MM.1S (cell line): ENCODE data around the gene SSNA1.

ENCODE experiments used
- DNase-seq: peaks from one replicate; pipeline ENCODE4 v3.0.0-alpha.2; 2015
- H2AFZ ChIP-seq: fragments of 300-600 bp; sonication (generic); 2 replicates; pipeline ENCODE4 v1.6.0; 2016; ENCODE audit warnings: antibody characterized with exemption, low read length
- H3F3A ChIP-seq: fragments of 300-600 bp; sonication (generic); 2 replicates; pipeline ENCODE4 v1.6.1; 2016; ENCODE audit warnings: mild to moderate bottlenecking, antibody characterized with exemption, low read length, moderate library complexity, mixed read lengths; ENCODE audit not compliant: insufficient read depth
- H3K27ac ChIP-seq: fragments of 300-600 bp; sonication (generic); 2 replicates; pipeline ENCODE4 v1.5.1; 2016; ENCODE audit warnings: mild to moderate bottlenecking, low read length
- H3K27me3 ChIP-seq: fragments of 300-600 bp; sonication (generic); replicated peaks from 2 replicates; pipeline ENCODE4 v1.6.0; 2016; ENCODE audit warnings: low read length; ENCODE audit not compliant: insufficient read depth
- H3K36me3 ChIP-seq: fragments of 300-600 bp; sonication (generic); replicated peaks from 2 replicates; pipeline ENCODE4 v1.6.1; 2016; ENCODE audit warnings: mild to moderate bottlenecking, low read length, mixed read lengths; ENCODE audit not compliant: insufficient read depth
- H3K4me1 ChIP-seq: fragments of 300-600 bp; sonication (generic); 2 replicates; pipeline ENCODE4 v1.6.1; 2016; ENCODE audit warnings: low read length, mixed read lengths
- H3K4me2 ChIP-seq: fragments of 300-600 bp; sonication (generic); 2 replicates; pipeline ENCODE4 v1.6.0; 2016; ENCODE audit warnings: low read depth, low read length
- H3K4me3 ChIP-seq: fragments of 300-600 bp; sonication (generic); 2 replicates; pipeline ENCODE4 v1.5.1; 2016; ENCODE audit warnings: low read length, mixed read lengths
- H3K79me2 ChIP-seq: fragments of 300-600 bp; sonication (generic); 2 replicates; pipeline ENCODE4 v1.6.1; 2016; ENCODE audit warnings: mixed run types, low read length, mixed read lengths
- H3K9ac ChIP-seq: fragments of 300-600 bp; sonication (generic); 2 replicates; pipeline ENCODE4 v1.6.1; 2016; ENCODE audit warnings: low read length, mixed read lengths
- H3K9me2 ChIP-seq: fragments of 300-600 bp; sonication (generic); replicated peaks from 2 replicates; pipeline ENCODE4 v1.6.1; 2016; ENCODE audit warnings: mild to moderate bottlenecking, low read length, mixed read lengths; ENCODE audit not compliant: insufficient read depth
- H3K9me3 ChIP-seq: fragments of 300-600 bp; sonication (generic); replicated peaks from 2 replicates; pipeline ENCODE4 v1.6.1; 2016; ENCODE audit warnings: mild to moderate bottlenecking, low read length, mixed read lengths; ENCODE audit not compliant: insufficient read depth
- H4K20me1 ChIP-seq: fragments of 300-600 bp; sonication (generic); 2 replicates; pipeline ENCODE4 v1.6.1; 2016; ENCODE audit warnings: mild to moderate bottlenecking, low read length, moderate library complexity, mixed read lengths; ENCODE audit not compliant: insufficient read depth
- EZH2 ChIP-seq: fragments of 300-600 bp; sonication (generic); optimal IDR thresholded peaks from 2 replicates; pipeline ENCODE3; 2017; ENCODE audit warnings: low read depth, mild to moderate bottlenecking, antibody characterized with exemption, low read length, mixed read lengths
- EZH2phosphoT487 ChIP-seq: fragments of 300-600 bp; sonication (generic); IDR thresholded peaks from 2 replicates; pipeline ENCODE4 v1.6.1; 2018; ENCODE audit warnings: antibody characterized with exemption, low read length
- TF ChIP-seq, protein P1 (sequence below): fragments of 300-600 bp; sonication (generic); IDR thresholded peaks from 2 replicates; pipeline ENCODE4 v1.5.1; 2016; ENCODE audit warnings: antibody characterized with exemption, low read length, mixed read lengths

SSNA1 gene

DNA sequence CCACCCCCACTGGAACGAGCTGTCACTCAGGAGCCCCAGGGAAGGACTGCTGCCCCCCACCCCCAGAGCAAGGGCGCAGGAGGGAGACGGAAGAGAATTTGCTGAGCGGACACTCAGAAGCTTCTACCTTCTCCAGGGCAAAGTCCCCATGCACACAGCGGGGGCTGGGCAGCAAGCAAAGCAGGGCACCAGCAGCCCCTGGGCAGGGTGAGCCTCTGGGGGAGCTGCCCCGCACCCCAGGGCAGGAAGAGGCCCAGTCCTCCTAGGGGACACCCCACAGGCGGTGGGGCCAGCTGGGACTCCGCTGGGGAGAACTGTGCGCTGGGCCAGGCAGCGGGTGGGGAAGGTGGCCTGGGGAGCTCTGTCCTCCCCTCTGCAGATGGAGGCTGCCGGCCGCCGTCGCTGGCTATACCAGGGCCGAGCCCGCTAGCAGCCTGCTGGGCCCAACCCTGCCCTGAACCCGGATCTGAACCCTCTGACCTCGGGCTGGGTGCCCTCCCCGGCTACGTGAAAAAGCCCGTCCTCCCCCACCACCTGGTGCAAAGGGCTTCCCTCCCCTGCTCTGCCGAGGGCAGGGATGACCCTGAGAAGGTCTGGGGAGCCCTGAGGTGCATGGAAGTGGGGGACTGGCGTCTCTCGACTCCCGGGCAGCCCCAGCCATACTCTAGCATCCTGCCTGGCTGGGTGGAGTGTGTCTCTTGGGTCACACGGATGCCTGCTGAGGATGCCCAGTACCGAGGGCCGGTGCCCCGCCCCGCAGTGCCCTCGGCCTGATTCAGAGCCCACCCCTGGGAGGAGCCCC is 41.6 kb downstream of the SSNA1 start:
- Histone ChIP-seq H3K4me3 (no peak overlapping the region), H3K4me2 (no peak overlapping the region), H3K4me1 (no peaks in the 10 kb centered on the region), H2AFZ (no peak overlapping the region), H3K79me2 (no peaks in the 10 kb centered on the region), H3F3A (no peaks in the 10 kb centered on the region), H3K9ac (no peak overlapping the region), H3K27ac (no peak overlapping the region), H3K9me2 (no peaks in the 10 kb centered on the region), H3K36me3 (no peaks in the 10 kb centered on the region), H3K27me3 (peaks cover 67% of the 10 kb centered on the region), H4K20me1 (no peaks in the 10 kb centered on the region), H3K9me3 (no peaks in the 10 kb centered on the region)
- DNase-seq = no peak
- TF ChIP-seq, protein P1, sequence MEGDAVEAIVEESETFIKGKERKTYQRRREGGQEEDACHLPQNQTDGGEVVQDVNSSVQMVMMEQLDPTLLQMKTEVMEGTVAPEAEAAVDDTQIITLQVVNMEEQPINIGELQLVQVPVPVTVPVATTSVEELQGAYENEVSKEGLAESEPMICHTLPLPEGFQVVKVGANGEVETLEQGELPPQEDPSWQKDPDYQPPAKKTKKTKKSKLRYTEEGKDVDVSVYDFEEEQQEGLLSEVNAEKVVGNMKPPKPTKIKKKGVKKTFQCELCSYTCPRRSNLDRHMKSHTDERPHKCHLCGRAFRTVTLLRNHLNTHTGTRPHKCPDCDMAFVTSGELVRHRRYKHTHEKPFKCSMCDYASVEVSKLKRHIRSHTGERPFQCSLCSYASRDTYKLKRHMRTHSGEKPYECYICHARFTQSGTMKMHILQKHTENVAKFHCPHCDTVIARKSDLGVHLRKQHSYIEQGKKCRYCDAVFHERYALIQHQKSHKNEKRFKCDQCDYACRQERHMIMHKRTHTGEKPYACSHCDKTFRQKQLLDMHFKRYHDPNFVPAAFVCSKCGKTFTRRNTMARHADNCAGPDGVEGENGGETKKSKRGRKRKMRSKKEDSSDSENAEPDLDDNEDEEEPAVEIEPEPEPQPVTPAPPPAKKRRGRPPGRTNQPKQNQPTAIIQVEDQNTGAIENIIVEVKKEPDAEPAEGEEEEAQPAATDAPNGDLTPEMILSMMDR = no peak
- no peak for TF ChIP-seq EZH2
- no peak for TF ChIP-seq EZH2phosphoT487

DNA sequence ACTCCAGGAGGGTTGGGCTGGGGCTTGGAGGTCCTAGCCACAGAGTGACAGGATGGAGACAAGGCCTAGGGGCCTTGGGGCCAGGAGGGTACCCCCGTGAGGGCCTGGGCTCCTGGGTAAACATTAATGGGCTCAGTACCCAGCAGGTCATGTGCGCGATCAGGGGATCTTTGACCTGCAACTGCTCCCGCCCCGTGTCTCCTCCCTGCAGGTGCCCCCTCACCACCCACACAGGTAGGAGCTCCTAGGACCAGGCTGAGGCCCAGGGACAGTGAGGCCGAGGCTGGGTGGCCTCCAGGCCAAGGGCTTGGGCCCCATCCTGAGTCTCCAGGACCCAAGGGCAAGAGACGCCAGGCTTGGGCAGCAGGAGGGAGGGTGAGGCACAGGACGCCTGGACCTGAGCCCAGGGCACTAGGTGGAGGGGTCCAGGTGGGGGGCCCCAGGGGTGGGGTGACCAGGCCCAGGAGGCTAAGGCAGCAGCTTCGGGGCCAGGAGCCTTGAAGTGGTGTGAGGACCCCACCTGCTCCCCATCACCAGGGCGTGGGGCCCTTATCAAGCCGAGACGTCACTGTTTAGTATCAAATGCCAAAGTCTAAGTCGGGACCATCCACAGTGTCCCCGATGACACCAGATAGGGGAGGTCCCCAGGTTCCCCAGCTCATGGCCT is 42.4 kb downstream of the SSNA1 start, which contains the start of gene SLC34A3:
Gene SLC34A3 (plus strand): TSS at position 197 of the 667 bp plus-strand sequence. CDS start 802 bp downstream, outside the sequence.
- TF ChIP-seq EZH2 (no peak), EZH2phosphoT487 (no peak)
- TF ChIP-seq, protein P1 = no peak

DNA sequence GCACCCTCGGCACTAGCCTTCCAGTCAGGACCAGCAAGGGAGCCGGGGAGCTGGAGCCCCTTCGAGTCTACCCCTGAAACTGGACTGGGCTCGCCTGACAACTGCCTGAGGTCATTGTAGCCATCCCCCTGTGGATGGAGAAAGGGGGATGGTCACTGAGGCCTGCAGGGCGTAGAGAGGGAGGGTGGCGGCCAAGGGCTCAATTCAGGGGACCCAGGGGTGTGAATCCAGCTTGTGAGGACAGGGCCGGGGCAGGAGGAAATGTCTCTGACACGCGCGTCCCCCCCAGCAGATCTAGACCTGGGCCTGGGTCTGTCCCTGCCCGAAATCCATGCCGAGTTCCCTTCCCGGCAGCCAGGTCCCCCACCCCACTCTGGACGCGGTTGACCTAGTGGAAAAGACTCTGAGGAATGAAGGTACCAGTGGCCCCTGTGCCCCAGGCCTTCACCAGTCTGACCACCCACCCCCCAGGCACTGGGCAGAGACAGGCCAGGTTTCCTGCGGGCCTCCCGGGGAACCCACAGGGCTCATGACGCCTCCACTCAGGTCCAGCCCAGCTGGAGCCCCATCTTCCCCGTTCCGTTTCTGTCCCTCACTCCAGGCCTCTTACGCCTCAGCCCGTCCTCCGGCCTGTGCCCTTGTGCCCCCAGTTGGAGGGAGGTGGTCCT is 43.0 kb downstream of the SSNA1 start:
- Histone ChIP-seq H3K9me3 (no peaks in the 10 kb centered on the region), H3K9ac (no peak overlapping the region), H3K4me2 (no peak overlapping the region), H3K4me3 (no peak overlapping the region), H3K79me2 (no peaks in the 10 kb centered on the region), H3K9me2 (no peaks in the 10 kb centered on the region), H4K20me1 (no peaks in the 10 kb centered on the region), H3K4me1 (0 out of 2 replicates have a peak, but pooled peaks cover 5% of the 10 kb centered on the region), H3F3A (no peaks in the 10 kb centered on the region), H2AFZ (no peak overlapping the region), H3K27ac (no peak overlapping the region), H3K27me3 (peaks cover 77% of the 10 kb centered on the region), H3K36me3 (no peaks in the 10 kb centered on the region)
- no peak for DNase-seq
- TF ChIP-seq EZH2 = no peak
- TF ChIP-seq, protein P1 = no peak
- no peak for TF ChIP-seq EZH2phosphoT487

More for the DNA sequence above, 42.4 kb downstream of the SSNA1 start, which contains the start of gene SLC34A3:
- H3K9ac ChIP-seq = no peak within 1 kb of the TSS
- no peaks in the 10 kb centered on the region for H3K79me2 ChIP-seq
- H3K27me3 ChIP-seq = peaks cover 74% of the 10 kb centered on the region
- H3K4me2 ChIP-seq = no peak within 1 kb of the TSS
- H3K27ac ChIP-seq = no peak within 1 kb of the TSS
- H4K20me1 ChIP-seq = no peaks in the 10 kb centered on the region
- no peaks in the 10 kb centered on the region for H3K9me2 ChIP-seq
- no peaks in the 10 kb centered on the region for H3K4me1 ChIP-seq
- no peaks in the 10 kb centered on the region for H3K36me3 ChIP-seq
- H3K4me3 ChIP-seq = no peak within 1 kb of the TSS
- H3K9me3 ChIP-seq = no peaks in the 10 kb centered on the region
- H2AFZ ChIP-seq = no peak within 1 kb of the TSS
- no peak for DNase-seq
- no peaks in the 10 kb centered on the region for H3F3A ChIP-seq
